Fibroblast of mammary gland (primary cell): Measurements from ENCODE around the gene HS1BP3.

ENCODE experiments used
- DNase-seq: peaks from one replicate; pipeline ENCODE4 v3.0.0-alpha.2; 2010; ENCODE audit warnings: low read depth
- H3K4me3 ChIP-seq: 2 replicates; pipeline ENCODE4 v1.5.1; 2011; ENCODE audit warnings: low read depth, mild to moderate bottlenecking, low read length, moderate library complexity; ENCODE audit not compliant: control insufficient read depth
- TF ChIP-seq, protein P1 (sequence below): conservative IDR thresholded peaks from 2 replicates; pipeline ENCODE4 v1.5.1; 2011; ENCODE audit warnings: low read depth, low read length, inconsistent platforms; ENCODE audit not compliant: control insufficient read depth, insufficient read depth

HS1BP3 gene

DNA sequence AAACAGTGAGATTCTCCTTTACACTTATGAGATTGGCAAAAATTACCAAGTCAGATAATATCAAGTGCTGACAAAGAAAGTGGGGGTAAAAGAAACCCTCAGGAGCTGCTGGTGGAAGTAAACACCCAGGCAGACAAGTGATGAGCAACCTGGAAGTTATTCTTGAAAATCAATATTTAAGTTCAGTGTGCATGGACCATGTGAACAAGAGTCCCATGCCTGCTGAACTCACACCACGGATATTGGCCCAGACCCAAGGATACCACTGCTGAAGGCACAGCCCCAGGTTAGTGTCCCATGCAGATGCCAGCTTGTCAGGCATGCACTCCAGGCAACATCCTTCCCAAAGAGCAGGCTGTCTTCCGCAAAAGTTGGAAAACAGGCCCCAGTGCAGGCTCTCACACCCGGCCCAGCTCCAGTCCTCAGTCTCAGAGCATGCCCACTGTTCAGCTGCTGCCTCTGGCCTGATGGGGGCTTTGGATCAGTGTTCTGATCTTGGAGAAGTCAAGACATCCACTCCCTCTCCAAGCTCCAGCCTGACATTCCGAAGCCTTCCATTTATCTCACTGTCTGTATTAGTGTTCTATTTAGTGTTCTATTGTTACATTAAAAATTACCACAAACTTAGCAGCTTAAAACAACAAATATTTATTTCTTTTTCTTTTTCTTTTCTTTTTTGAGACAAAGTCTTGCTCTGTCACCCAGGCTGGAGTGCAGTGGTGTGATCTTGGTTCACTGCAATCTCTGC, 70.0 kb downstream of the HS1BP3 start:
- TF ChIP-seq, protein P1, sequence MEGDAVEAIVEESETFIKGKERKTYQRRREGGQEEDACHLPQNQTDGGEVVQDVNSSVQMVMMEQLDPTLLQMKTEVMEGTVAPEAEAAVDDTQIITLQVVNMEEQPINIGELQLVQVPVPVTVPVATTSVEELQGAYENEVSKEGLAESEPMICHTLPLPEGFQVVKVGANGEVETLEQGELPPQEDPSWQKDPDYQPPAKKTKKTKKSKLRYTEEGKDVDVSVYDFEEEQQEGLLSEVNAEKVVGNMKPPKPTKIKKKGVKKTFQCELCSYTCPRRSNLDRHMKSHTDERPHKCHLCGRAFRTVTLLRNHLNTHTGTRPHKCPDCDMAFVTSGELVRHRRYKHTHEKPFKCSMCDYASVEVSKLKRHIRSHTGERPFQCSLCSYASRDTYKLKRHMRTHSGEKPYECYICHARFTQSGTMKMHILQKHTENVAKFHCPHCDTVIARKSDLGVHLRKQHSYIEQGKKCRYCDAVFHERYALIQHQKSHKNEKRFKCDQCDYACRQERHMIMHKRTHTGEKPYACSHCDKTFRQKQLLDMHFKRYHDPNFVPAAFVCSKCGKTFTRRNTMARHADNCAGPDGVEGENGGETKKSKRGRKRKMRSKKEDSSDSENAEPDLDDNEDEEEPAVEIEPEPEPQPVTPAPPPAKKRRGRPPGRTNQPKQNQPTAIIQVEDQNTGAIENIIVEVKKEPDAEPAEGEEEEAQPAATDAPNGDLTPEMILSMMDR, result no peak
- DNase-seq, result no peak
- H3K4me3 ChIP-seq, result no peak overlapping the region

DNA sequence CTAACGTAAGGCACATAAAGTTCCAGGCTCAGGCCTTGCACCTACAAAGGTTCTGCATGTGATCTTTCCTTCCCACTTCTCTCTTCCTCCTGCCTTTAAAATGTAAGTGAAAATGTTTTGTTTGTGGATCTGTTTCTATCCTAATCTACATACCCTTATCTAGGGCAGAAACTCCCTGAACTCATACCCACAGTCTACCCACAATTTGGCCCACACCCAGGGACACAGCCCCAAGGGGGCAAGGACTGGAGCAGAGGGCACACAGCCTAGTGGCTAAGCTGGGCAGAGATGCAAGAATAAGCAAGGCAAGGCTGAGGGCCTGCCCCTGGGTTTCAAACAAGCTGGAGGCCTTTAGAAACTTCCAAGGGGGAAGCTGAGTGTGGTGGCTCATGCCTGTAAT, 71.0 kb downstream of the HS1BP3 start:
- no peak for DNase-seq
- TF ChIP-seq, protein P1, result no peak

DNA sequence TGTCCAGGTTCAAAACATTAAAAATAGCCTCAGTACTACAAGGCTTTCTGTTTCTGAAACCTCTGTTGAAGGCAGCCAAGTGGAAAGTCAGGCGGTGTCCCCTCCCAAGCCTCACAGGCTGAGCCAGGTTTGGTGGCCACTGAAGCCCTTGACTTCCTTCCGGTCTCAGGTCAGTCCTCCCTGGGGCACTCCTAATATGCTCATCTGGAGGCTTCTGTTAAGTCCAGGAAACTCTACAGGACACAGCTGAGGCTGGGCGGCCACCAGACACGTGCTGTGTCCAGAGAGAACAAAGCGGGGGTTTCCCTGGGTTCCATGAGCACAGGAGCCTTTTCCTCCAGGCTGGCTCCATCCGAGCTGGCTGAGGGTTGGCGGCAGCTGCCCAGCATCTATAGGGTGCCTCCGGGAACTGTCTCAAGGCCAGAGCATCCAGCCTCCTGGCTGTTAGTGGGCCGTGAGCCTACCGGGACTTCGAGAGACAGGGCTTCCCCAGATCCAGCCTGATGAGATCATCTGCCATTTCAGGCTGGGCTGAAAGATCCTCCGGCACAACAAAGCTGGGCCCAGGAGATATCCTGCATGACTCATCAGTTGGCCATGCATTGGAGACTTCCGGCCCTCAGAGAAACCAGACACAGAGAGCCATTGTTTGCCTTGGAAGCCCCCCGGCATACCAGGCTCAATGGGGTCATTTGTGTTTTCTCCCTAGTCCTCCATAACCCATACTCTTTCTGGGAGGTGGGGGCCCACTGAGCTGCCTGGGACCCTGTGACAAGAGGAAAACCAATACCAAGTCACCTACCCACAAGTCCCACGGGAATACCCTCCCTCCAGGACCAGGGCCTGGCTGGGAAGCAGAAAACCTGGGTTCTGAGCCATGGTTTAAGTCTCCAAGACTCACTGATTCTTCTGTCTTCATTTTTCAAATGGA, 71.7 kb downstream of the HS1BP3 start:
- DNase-seq, result peak; percentile 95
- no peak overlapping the region for H3K4me3 ChIP-seq
- TF ChIP-seq, protein P1, result no peak

More for the DNA sequence above, 71.0 kb downstream of the HS1BP3 start:
- no peak overlapping the region for H3K4me3 ChIP-seq

DNA sequence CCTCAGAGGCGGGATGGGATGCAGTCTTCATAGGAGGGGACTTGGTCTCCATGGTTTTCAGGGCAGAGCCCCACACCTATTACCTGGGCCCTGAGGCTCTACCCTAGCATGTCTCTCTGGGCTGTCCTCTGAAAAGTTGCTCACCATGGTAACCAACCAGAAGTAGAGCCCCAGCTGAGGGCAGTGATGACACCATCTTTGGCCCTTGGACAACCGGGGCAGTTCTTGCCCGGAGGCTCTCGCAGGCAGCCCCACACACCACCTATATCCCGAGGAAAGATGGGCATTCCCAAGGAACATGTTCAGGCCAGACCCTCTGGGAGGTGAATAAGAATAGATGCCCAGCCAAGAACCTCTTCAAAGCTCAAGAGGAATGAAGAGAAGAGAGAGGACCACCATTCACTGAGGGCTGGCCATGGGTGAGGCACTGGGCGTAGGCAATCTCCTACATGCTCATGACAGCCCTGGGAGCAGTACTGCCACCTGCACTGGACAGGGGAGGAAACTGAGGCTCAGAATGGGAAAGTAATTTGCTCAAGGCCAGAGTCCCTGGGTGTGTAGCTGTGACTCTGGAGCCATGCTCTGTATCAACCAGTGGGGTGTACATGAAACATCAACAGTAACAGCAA, 72.5 kb downstream of the HS1BP3 start:
- TF ChIP-seq, protein P1, result no peak
- no peak for DNase-seq
- H3K4me3 ChIP-seq, result no peak overlapping the region

DNA sequence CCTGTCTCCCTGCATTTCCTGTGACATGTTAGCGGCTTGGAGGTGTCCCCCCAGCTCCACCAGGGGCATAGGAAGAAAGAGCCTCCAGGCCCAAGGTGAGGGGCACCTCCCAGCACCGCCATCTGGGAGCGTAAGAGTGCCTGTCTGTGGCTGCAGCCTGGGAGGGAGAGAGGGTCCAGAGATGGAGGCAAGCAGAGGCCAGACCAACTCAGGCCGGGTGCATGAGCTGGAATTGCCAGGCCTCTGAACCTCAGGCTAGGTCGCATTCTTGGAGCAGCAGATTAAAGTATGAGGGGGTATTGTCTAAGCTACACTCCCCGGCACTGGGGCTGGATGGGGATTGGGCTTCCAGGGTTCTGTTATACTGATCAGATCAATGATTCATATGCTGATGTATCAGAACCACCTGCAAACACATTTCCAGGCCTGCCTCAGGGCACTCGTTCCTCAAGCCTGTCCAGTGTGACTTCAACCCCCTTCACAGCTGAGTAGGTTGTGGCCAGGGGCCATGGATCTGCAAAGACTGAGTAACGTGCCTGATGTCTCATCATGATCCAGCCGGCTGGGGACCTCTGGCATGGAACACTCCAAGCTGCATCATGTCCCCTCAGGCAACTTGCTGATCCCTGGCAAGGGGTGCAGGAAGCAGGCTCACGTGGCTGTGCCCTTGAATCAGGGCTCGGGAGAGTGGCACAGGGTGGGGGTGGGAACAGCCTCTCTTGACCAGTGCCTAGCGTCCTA, 73.2 kb downstream of the HS1BP3 start:
- peak; percentile 90 for DNase-seq

More for the DNA sequence above, 73.2 kb downstream of the HS1BP3 start:
- H3K4me3 ChIP-seq, result no peak overlapping the region
- TF ChIP-seq, protein P1, result no peak
